ENCODE measurements around the gene SCAF11.
A peak's percentile ranks its signal among the peaks of the same experiment; 100 is the strongest.
"Not testable (repeated sequence)": the region's sequence is repeated elsewhere in the genome, so short reads cannot be mapped to it uniquely, and the experiment has no call there.

The SCAF11 gene, protein sequence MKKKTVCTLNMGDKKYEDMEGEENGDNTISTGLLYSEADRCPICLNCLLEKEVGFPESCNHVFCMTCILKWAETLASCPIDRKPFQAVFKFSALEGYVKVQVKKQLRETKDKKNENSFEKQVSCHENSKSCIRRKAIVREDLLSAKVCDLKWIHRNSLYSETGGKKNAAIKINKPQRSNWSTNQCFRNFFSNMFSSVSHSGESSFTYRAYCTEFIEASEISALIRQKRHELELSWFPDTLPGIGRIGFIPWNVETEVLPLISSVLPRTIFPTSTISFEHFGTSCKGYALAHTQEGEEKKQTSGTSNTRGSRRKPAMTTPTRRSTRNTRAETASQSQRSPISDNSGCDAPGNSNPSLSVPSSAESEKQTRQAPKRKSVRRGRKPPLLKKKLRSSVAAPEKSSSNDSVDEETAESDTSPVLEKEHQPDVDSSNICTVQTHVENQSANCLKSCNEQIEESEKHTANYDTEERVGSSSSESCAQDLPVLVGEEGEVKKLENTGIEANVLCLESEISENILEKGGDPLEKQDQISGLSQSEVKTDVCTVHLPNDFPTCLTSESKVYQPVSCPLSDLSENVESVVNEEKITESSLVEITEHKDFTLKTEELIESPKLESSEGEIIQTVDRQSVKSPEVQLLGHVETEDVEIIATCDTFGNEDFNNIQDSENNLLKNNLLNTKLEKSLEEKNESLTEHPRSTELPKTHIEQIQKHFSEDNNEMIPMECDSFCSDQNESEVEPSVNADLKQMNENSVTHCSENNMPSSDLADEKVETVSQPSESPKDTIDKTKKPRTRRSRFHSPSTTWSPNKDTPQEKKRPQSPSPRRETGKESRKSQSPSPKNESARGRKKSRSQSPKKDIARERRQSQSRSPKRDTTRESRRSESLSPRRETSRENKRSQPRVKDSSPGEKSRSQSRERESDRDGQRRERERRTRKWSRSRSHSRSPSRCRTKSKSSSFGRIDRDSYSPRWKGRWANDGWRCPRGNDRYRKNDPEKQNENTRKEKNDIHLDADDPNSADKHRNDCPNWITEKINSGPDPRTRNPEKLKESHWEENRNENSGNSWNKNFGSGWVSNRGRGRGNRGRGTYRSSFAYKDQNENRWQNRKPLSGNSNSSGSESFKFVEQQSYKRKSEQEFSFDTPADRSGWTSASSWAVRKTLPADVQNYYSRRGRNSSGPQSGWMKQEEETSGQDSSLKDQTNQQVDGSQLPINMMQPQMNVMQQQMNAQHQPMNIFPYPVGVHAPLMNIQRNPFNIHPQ (N-terminal part only)

DNA sequence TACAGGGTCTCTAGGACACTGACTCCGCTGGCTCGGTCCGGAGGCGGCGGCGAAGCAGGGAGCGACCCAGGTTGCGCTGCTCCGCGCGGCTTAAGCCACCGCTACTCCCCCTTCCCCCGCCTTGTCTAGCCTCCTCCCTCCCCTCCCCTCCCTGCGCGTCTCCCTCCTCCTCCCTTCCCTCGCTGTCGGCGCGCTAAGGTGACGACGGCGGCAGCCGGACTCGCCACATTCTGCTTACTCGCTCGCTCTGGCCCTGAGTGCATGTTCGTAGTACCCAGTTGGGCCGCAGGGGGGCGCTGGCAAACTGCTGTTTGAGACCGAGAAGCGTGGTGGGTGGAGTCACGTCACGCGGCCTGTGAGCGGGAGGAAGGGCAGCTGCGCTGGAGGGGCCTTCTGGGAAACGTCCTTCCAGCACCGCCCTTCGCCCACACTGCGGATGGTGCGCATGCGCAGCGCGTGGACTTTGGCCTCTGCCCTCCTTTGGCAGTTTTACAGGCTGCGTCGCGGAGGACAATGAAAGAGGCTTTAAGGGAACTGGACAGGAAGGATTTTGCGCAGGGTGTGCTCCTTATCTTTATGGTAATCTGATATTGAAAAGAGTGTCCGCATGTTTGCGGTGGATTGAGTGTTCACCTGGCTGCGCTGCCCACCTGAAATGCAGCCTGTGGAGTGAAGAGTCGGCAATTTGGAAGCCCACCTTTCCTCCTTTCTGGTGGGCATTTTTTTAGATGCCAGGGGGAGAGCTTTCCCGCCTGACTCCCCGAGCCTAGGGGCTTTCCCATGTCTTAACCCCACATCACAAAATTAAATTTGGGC, at the start of gene SCAF11:
Gene SCAF11, minus strand, starts transcription at position 107 of the 816 bp plus-strand sequence. CDS start 26,407 bp downstream, outside the sequence.
- peak; percentile 100 for DNase-seq

DNA sequence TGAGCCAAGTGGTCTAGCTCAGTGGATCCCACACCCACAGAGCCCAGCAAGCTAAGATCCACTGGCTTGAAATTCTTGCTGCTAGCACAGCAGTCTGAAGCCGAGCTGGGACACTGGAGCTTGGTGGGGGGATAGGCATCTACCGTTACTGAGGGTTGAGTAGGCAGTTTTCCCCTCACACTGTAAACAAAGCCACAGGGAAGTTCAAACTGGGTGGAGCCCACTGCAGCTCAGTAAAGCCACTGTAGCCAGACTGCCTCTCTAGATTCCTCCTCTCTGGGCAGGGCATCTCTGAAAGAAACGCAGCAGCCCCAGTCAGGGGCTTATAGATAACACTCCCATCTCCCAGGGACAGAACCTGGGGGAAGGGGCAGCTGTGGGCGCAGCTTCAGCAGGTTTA, 46.7 kb upstream of the SCAF11 start:
- not testable (repeated sequence) for DNase-seq

DNA sequence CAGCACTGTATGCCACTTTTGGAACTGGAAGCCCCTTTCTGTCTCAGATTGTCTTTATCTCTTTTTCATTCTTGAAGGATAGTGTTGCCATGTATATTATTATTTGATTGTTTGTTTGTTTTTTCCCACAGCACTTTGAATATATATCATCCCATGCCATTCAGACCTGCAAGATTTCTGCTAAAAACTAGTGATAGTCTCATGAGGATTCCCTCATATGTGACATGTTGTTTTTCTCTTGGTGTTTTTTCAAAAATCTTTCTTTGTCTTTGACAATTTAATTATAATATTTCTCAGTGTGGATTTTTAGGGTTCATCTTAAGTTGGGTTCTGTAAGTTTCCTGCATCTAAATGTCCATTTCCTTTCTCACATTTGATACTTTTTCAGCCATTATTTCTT, 36.8 kb upstream of the SCAF11 start:
- DNase-seq, result no peak

DNA sequence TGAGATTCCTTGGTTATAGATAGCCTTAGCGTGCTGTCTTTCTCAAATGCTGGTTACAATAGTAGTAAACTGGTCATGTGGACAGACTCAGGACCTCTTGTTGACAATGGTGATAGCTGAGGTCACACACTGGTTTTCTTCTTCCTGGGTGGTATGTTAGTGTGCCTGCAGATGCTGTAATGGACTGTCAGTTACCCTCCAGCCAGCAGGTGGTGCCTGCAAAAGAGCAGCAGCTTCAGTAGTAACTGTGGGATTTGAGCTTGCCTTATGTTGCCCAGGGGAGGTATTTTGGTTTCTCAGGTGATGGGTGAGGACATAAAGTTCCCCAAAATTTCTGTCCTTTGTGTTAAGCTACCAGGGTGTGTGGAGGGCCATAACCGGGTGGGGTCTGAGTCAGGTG, 33.7 kb upstream of the SCAF11 start:
- no peak for DNase-seq

DNA sequence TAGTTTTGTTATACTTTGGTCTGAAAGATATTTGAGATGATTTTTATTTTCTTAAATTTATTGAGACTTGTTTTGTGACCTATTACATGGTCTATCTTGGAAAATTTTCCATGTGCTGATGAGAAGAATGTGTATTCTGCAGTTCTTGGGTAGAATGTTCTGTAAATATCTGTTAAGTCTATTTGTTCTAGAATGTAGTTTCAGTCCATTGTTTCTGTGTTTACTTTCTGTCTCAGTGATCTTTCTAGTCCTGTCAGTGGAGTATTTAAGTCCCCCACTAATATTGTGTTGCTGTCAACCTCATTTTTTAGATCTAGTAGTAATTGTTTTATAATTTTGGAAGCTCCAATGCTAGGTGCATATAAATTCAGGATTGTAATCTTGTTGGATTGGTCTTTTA, 30.4 kb upstream of the SCAF11 start:
- DNase-seq, result no peak

DNA sequence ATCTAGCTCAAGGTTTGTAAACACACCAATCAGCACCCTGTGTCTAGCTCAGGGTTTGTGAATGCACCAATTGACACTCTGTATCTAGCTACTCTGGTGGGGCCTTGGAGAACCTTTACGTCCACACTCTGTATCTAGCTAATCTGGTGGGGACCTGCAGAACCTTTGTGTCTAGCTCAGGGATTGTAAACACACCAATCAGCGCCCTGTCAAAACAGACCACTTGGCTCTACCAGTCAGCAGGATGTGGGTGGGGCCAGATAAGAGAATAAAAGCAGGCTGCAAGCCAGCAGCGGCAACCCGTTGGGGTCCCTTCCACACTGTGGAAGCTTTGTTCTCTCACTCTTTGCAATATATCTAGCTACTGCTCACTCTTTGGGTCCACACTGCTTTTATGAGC, 28.3 kb upstream of the SCAF11 start:
- DNase-seq, result not testable (repeated sequence)

DNA sequence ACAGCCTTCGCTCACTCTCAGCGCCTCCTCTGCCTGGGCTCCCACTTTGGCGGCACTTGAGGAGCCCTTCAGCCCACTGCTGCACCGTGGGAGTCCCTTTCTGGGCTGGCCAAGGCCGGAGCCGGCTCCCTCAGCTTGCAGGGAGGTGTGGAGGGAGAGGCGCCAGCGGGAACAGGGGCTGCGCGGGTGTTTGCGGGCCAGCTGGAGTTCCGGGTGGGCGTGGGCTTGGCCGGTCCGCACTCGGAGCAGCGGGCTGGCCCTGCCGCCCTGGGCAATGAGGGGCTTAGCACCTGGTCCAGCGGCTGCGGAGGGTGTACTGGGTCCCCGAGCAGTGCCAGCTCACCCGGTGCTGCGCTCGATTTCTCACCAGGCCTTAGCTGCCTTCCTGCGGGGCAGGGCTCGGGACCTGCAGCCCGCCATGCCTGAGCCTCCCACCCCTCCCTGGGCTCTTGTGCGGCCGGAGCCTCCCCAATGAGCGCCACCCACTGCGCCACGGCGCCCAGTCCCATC, 27.5 kb upstream of the SCAF11 start:
- not testable (repeated sequence) for DNase-seq

DNA sequence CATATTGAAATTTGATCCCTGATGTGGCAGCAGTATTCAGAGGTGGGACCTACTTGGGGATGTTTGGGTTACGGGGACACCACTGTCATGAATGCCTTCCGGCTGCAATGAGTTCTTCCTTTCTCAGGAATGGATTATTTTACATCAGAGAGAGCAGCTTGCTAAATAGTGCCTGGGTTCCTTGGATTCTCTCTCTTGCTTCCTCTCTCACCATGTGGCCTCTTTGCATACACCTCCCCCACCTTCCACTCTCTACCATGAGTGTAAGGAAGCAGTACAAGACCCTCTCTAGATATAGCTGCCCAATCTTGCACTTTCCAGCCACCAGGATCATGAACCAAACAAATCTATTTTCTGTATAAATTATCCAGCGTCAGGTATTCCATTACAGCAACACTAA, 15.4 kb upstream of the SCAF11 start:
- DNase-seq, result no peak

DNA sequence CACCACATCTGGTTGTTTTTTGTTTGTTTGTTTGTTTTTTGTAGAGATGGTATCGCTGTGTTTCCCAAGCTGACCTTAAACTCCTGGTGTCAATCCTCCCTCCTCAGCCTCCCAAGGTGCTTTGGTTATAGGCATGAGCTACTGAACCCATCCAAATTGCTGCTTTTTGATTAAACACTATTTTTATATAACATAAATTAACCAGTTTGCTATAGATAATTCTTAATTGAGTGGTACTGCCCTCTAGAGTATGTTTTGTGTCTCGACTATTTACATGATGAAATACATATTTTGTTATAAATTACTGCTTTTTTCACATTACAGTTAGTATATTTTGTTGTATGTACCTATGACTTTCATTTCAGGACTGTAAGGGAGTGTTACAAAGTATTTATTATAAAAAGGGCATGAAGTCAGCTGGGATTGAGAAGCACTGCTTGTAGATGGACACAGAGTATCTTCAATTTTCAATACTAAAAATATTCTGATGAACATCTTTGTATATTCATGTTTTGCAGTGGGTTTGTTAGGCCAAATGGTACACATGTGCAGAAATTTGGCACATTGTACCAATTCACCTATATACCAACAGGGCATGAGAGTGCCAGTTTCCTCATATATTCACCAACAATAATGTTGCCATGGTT, 14.9 kb upstream of the SCAF11 start:
- peak in 1 of 2 donors; percentile 35 for DNase-seq

DNA sequence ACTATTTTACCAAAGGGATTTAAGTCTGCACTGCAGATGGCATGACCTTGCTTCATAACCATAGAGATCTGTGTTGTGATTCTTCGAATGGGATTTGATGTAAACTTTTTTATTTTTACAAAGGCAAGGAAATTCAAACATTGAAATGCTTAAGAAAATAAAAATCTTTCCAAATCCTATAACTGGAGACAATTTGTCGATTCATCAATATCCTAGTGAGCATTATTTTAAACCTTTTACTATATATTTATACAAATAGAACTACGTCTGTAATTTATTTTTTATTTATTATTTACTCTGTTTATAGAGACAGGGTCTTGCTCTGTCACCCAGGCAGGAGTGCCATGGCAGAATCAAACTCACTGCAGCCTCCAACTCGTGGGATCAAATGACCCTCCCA, 14.3 kb upstream of the SCAF11 start:
- DNase-seq, result no peak

DNA sequence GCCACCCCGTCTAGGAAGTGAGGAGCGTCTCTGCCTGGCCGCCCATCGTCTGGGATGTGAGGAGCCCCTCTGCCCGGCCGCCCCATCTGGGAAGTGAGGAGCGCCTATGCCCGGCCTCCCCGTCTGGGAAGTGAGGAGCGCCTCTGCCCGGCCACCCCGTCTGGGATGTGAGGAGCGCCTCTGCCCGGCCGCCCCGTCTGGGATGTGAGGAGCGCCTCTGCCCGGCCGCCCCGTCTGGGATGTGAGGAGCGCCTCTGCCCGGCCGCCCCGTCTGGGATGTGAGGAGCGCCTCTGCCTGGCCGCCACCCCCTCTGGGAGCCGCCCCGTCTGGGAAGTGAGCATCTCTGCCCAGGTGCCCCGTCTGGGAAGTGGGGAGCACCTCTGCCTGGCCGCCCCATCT, 9.7 kb upstream of the SCAF11 start:
- not testable (repeated sequence) for DNase-seq

DNA sequence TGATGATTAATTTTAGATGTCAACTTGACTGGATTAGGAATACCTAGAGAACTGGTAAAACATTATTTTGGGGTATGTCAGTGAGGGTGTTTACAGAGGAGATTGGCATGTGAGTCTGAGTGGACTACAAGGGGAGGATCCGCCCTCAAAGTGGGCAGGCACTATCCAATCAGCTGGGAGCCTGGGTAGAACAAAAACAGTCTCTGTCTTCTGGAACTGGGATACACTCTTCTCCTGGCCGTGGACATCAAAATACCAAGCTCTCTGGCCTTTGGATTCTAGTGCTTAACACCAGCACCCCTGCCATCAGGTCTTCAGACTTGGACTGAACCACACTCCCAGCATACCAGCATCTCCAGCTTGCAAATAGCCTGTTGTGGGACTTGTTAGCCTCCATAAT, 4.4 kb upstream of the SCAF11 start:
- no peak for DNase-seq

DNA sequence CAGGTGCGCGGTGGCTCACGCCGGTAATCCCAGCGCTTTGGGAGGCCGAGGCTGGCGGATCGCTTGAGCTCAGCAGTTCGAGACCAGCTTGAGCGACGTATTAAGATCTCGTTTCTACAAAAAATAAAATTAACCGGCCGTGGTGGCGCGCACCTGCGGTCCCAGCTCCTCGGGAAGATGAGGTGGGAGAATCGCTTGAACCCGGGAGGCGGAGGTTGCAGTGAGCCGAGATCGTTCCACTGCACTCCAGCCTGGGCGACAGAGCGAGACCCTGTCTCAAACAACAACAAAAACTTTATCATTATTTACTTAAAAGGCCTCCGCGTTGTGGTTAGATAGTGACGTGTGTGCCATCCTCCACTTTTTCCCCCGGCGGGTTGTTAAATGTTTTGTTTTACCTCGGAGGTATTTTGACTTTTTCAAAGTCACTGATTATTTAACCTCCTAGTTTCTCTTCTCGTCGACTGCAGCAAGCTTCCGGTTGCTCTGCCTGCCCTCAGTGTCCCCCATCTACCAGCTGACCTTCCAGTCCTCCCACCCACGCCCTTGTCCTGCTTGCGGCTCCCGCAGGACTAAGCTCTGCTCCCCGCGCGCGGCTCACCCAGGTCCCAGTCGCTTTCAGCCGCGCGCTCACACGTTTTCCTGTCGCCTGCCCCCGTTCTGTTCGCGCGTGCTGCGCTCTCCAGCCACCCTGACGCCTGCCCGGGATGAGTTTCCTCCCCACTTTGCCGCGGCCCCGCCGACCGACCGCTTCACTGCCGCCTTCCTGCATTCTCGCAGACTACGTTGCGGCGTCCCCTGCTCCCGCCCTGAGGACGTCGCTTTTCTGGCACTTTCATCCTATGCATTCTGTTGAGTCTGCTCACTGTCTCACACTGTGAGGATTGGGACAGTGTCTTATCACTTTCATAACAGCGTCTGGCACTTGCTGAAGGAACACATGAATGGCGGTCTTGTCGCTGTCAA, 1.2 kb upstream of the SCAF11 start:
- DNase-seq, result peak; percentile 65 to 66

DNA sequence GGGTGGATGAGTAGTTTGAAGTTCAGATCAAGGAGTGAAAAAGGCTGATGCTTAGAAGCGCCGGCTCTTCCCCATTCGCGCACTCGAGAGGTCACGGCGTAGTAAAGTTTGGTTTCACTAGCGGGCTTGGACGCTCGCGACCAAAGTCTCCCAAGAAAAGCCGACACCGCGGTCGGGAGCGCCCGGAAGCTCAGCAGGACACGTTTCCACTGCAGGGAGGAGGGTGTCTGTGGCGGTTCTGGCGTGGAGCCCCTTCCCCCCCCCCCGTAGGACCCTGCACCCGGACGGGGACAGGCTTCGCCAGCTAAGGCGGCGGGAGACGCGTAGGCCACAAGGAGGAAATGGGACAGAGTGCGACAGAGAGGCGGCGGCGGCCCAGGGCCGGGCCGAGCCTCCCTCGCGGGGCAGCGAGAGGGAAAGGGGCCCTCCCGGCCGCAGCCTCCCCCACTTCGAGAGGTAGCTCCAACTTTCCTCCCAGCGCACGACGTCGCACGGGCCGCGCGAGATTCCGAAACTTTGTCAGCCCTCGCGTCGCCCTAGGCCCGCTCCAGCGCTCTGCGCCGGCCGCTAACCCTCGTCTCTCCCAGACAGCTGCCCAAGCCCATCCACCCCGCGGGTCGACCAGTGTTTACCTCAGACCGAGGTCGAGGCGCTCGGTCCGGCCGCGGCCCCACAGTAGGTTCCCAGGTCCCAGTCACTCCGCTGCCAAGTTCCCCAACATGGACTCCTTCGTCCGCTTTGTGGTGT, 480 bp downstream of the SCAF11 start:
- DNase-seq, result peak; percentile 60 to 64

DNA sequence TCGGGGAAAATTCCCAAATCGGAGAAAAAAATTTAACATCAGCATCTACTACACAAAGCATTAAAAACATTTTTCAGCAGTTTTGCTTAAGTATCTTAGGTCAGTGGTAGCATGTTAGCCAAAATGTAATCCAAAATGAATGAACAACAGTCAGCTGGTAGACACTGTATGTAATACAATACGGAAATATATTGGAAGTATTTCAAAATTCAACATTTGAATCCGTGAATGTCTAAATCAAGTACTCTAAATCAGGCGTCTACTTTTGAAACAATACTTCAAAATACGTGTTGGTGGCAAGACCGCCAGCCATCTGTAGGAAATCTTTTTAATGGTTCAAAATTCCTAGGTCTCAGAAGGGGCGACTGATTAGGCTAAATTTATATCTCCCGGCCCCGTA, 1.1 kb downstream of the SCAF11 start:
- DNase-seq, result no peak

DNA sequence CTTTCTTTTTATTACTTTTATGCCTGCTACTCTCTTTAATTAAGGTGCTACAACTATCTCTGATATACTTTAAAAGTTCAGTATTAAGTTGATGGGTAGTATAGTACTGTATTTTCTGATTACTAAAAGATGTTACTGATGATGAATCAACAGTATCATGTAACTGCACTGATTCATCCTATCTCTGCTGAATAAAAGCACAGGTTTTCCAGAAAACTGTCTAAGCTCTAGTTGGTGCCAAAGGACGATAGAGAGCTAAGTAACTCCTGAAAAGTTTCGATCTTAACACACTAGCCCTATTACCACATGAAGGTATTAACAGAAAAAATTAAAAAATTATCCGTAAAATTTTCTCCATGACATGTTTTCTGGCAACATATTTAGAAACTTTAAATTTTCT, 2.1 kb downstream of the SCAF11 start:
- DNase-seq, result no peak

DNA sequence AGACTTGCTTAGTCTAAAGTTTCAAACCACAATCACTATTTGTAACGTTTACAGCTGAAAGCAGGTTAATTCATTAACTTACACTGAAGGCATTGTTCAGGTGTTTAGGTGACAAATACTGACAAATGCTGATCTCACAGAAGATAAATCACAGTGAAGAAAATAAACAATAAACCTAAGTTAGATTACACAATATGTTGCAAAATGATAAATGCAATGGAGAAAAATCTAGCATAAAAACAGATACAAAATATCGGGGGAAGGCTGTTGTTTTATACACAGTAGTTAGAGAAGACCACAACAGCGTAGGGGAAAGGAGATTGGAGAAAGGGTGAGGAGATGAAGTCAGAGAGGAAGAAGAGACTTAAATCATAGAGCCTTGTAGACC, 3.0 kb downstream of the SCAF11 start:
- DNase-seq, result no peak

DNA sequence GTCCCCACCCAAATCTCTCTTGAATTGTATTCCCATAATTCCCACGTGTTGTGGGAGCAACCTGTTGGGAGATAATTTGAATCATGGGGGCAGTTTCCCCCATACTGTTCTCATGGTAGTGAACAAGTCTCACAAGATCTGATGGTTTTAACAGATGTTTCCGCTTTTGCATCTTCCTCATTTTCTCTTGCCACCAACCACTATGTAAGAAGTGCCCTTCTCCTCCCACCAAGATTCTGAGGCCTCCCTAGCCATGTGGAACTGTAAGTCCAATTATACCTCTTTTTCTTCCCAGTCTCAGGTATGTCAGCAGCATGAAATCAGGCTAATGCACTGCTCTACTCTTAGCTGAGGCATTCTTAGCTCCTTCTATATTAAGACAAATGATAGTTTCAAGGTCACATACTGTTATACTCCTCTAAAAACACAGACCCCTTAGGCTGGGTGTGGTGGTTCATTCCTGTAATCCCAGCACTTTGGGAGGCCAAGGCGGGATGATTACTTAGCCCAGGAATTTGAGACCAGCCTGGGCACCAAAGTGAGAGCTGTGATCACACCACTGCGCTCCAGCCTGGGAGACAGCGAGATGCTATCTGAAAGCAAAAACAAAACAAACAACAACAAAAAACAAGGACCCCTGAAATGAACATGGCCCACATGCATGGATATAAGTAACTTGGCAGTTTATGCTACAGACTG, 3.6 kb downstream of the SCAF11 start:
- DNase-seq, result peak in 1 of 2 donors; percentile 13

All from CD4-positive, alpha-beta T cell treated with Interleukin-1 beta for 1 hour (primary cell).